ENCODE data around the gene CADPS2.

GRCh38 chr7:122457969-122458368, 428.3 kb downstream of the CADPS2 start:
- no peak for TF ChIP-seq EP300 (IDR thresholded peaks at IDR 0.05)
- no peak for TF ChIP-seq CTCF (IDR thresholded peaks at IDR 0.05)
- TF ChIP-seq POLR2A (IDR thresholded peaks at IDR 0.05), result no peak
- TF ChIP-seq POLR2AphosphoS5 (IDR thresholded peaks at IDR 0.05), result no peak
